ENCODE measurements around the gene TENM3. TPM values are rescaled to one million over a fixed set of nuclear protein-coding genes. Genes with fewer than 3 reads are reported as not detected.

TENM3 gene
- total RNA-seq, result 0.54 and 0.81 TPM in 2 replicates

DNA sequence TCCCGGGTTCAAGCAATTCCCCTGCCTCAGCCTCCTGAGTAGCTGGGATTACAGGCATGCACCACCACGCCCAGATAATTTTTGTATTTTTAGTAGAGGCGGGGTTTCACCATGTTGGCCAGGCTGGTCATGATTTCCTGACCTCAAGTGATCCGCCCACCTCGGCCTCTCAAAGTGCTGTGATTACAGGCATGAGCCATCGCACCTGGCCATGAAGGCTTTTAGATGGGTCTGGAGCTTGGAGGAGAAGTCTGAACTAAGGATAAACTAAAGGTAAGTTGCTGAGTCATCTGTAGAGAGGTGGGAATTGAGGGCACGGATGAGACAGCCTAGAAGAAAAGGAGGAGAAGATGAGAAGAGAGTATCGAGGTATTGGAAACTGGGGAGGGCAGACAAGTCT lies at the start of gene TENM3:
Gene TENM3 (plus strand): TSS at position 199 of the 400 bp plus-strand sequence. CDS start 80,619 bp downstream, outside the sequence.

Data from cardiac atrium fibroblast (primary cell).